ENCODE results near the gene ZNF253. TPM values are rescaled to one million over a fixed set of nuclear protein-coding genes. Genes with fewer than 3 reads are reported as not detected.

ZNF253 gene
- total and polyA plus RNA-seq, 10 of the 15 experiments (the other 5 are each of a cell fraction or from before 2014, with no cell fraction given): 2.6 to 8.9 (median 5.2) TPM

DNA sequence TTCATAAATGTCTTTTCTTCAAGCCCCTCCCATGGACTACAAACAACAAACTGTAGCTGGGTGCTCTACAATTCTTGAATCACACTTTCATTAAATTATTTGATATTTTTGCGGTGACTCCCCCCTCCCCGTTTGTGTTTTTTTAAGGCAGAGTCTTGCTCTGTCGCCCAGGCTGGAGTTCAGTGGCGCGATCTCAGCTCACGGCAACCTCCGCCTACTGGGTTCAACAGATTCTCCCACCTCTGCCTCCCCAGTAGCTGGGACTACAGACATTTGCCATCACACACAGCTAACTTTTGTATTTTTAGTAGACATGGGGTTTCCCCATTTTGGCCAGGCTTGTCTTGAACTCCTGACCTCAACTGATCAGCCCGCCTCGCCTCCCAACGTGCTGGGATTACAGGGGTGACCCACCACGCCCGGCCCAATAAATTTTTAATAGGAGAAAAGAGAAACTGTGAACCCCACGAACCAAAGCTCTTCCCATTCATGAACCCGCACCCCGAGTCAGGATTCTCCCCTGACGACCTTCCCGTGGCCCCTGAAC is 44.8 kb upstream of the ZNF253 start:
- ATAC-seq: peak; percentile 11; the same call in 1 of the 3 replicates
- peak overlapping the region; percentile 96 for H3K27ac ChIP-seq (ENCODE audit: control insufficient read depth, insufficient read depth)
- RAD21 ChIA-PET (ENCODE audit: unreplicated experiment): interaction anchor here (0.8 to 2.1 kb wide), 7 partner anchors 9 to 159 kb away, joined by 3 to 14 read pairs (median 5); partner anchors contain the start of genes ZNF101 and ZNF253
- in situ Hi-C loops (cut with MboI): no loop called here
- POLR2A ChIA-PET: interaction anchor here (0.5 to 2.2 kb wide), 5 partner anchors 22 to 80 kb away, joined by 3 to 10 read pairs (median 4); partner anchors contain the start of gene ZNF93
- H3K4me3 ChIP-seq: peak overlapping the region; percentile 90
- H4K20me1 ChIP-seq (ENCODE audit: control insufficient read depth, insufficient read depth): no peaks in the 10 kb centered on the region
- H3K79me2 ChIP-seq (ENCODE audit: control insufficient read depth, insufficient read depth, low read length): peaks cover 14% of the 10 kb centered on the region
- peak overlapping the region; percentile 64 for H3K4me2 ChIP-seq (ENCODE audit: control insufficient read depth, insufficient read depth)
- peaks cover 2% of the 10 kb centered on the region; the same call in 1 of the 2 replicates for H3K4me1 ChIP-seq (ENCODE audit: control insufficient read depth, insufficient read depth, low read length)
- peak overlapping the region; percentile 82 for H3K9ac ChIP-seq (ENCODE audit: control insufficient read depth, insufficient read depth, low read length)
- SMC1A ChIA-PET (ENCODE audit: uncharacterized antibody, unreplicated experiment): interaction anchor here (1.0 to 2.8 kb wide), 10 partner anchors 14 to 159 kb away, joined by 3 to 13 read pairs (median 4); partner anchors contain the start of genes ZNF253 and ZNF93
- DNase-seq (ENCODE audit: low read depth, low spot score): no peak
- no peaks in the 10 kb centered on the region for H3K27me3 ChIP-seq (replicated peaks in 1 of 2; ENCODE audit: control insufficient read depth in 2 of 2, insufficient read depth in 2 of 2, low read length in 1 of 2)
- no TSS peak for BruUV-seq (replicated peaks)
- peaks cover 35% of the 10 kb centered on the region for H3K9me3 ChIP-seq (replicated peaks; ENCODE audit: control insufficient read depth, insufficient read depth, low read length)
- CTCF ChIA-PET: interaction anchor here (1.0 to 1.7 kb wide), 6 partner anchors 15 to 157 kb away, joined by 3 to 6 read pairs (median 3); partner anchors contain the start of gene ZNF253
- intact Hi-C loops (cut with micrococcal nuclease; ENCODE audit: unreplicated experiment): loop anchor here (5.0 kb wide), 3 partner anchors 46 to 159 kb away; partner anchors contain the start of genes ATP13A1, ZNF253 and ZNF93
- H3K36me3 ChIP-seq (ENCODE audit: control insufficient read depth in 2 of 2, insufficient read depth in 2 of 2, low read length in 1 of 2): no peaks in the 10 kb centered on the region
- TF ChIP-seq, protein P1, sequence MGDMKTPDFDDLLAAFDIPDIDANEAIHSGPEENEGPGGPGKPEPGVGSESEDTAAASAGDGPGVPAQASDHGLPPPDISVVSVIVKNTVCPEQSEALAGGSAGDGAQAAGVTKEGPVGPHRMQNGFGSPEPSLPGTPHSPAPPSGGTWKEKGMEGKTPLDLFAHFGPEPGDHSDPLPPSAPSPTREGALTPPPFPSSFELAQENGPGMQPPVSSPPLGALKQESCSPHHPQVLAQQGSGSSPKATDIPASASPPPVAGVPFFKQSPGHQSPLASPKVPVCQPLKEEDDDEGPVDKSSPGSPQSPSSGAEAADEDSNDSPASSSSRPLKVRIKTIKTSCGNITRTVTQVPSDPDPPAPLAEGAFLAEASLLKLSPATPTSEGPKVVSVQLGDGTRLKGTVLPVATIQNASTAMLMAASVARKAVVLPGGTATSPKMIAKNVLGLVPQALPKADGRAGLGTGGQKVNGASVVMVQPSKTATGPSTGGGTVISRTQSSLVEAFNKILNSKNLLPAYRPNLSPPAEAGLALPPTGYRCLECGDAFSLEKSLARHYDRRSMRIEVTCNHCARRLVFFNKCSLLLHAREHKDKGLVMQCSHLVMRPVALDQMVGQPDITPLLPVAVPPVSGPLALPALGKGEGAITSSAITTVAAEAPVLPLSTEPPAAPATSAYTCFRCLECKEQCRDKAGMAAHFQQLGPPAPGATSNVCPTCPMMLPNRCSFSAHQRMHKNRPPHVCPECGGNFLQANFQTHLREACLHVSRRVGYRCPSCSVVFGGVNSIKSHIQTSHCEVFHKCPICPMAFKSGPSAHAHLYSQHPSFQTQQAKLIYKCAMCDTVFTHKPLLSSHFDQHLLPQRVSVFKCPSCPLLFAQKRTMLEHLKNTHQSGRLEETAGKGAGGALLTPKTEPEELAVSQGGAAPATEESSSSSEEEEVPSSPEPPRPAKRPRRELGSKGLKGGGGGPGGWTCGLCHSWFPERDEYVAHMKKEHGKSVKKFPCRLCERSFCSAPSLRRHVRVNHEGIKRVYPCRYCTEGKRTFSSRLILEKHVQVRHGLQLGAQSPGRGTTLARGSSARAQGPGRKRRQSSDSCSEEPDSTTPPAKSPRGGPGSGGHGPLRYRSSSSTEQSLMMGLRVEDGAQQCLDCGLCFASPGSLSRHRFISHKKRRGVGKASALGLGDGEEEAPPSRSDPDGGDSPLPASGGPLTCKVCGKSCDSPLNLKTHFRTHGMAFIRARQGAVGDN (IDR thresholded peaks at IDR 0.05): no peak
- 0 out of 2 replicates have a peak, but pooled peaks have one; percentile 29 for TF ChIP-seq CBX5 (IDR thresholded peaks at IDR 0.05; ENCODE audit: low read depth)
- TF ChIP-seq ZNF207 (IDR thresholded peaks at IDR 0.05; ENCODE audit: borderline replicate concordance): no peak
- no peak for FAIRE-seq
- H2AFZ ChIP-seq (ENCODE audit: control insufficient read depth, low read depth, low read length): peak overlapping the region; percentile 94; the same call in 1 of the 2 replicates
- WGBS (ENCODE audit: insufficient coverage, insufficient replicate concordance, low lambda C conversion rate, missing lambda C conversion rate): under 1% methylated on average over 17 of the region's 17 CpGs
